T-helper 1 cell treated with Interleukin-12 subunit alpha and Interleukin-12 subunit beta and Interleukin-4 antibody, amounts not matched to agents 30 μg/mL and 1 μg/mL, for 36 hours (primary cell): Measurements from ENCODE around the gene GNG12.
A peak's percentile ranks its signal among the peaks of the same experiment; 100 is the strongest.

Experiments
- H3K27ac Mint-ChIP-seq: one replicate; pipeline ENCODE4 v1.8.0; 2021; ENCODE audit warnings: mild to moderate bottlenecking, mixed read lengths
- H3K27me3 Mint-ChIP-seq: one replicate; pipeline ENCODE4 v1.8.0; 2021; ENCODE audit warnings: low read depth, mixed read lengths
- H3K36me3 Mint-ChIP-seq: one replicate; pipeline ENCODE4 v1.8.0; 2021; ENCODE audit warnings: low read depth, mixed read lengths
- H3K4me1 Mint-ChIP-seq: one replicate; pipeline ENCODE4 v1.8.0; 2021; ENCODE audit warnings: low read depth, mixed read lengths
- H3K4me3 Mint-ChIP-seq: one replicate; pipeline ENCODE4 v1.8.0; 2021; ENCODE audit warnings: mild to moderate bottlenecking, moderate library complexity, mixed read lengths
- H3K9me3 Mint-ChIP-seq: one replicate; pipeline ENCODE4 v1.8.0; 2021; ENCODE audit warnings: mixed read lengths

The GNG12 gene

GRCh38 chr1:67851800-67852199 lies 18.5 kb upstream of the GNG12 start:
- H3K9me3 Mint-ChIP-seq: no peaks in the 10 kb centered on the region

GRCh38 chr1:67850611-67851075 lies 17.4 kb upstream of the GNG12 start:
- no peak overlapping the region for H3K4me3 Mint-ChIP-seq
- no peak overlapping the region for H3K27ac Mint-ChIP-seq
- H3K27me3 Mint-ChIP-seq: peaks cover 18% of the 10 kb centered on the region
- no peaks in the 10 kb centered on the region for H3K9me3 Mint-ChIP-seq
- no peaks in the 10 kb centered on the region for H3K4me1 Mint-ChIP-seq
- H3K36me3 Mint-ChIP-seq: no peaks in the 10 kb centered on the region

More at GRCh38 chr1:67851800-67852199, 18.5 kb upstream of the GNG12 start:
- Mint-ChIP-seq H3K27me3 (peaks cover 18% of the 10 kb centered on the region), H3K36me3 (no peaks in the 10 kb centered on the region), H3K27ac (no peak overlapping the region), H3K4me3 (no peak overlapping the region), H3K4me1 (no peaks in the 10 kb centered on the region)

- H3K9me3 Mint-ChIP-seq: no peaks in the 10 kb centered on the region
- H3K36me3 Mint-ChIP-seq: no peaks in the 10 kb centered on the region
- peaks cover 13% of the 10 kb centered on the region for H3K27me3 Mint-ChIP-seq
- no peaks in the 10 kb centered on the region for H3K4me1 Mint-ChIP-seq
- H3K4me3 Mint-ChIP-seq: no peak overlapping the region
- no peak overlapping the region for H3K27ac Mint-ChIP-seq
These were observed 16.9 kb upstream of the GNG12 start for GRCh38 chr1:67850151-67850551.

- peaks cover 17% of the 10 kb centered on the region for H3K27me3 Mint-ChIP-seq
- H3K9me3 Mint-ChIP-seq: no peaks in the 10 kb centered on the region
- no peaks in the 10 kb centered on the region for H3K4me1 Mint-ChIP-seq
- H3K27ac Mint-ChIP-seq: no peak overlapping the region
- H3K36me3 Mint-ChIP-seq: no peaks in the 10 kb centered on the region
- H3K4me3 Mint-ChIP-seq: no peak overlapping the region
These were observed 14.2 kb upstream of the GNG12 start for GRCh38 chr1:67847466-67847865.

- Mint-ChIP-seq H3K9me3 (no peaks in the 10 kb centered on the region), H3K4me1 (no peaks in the 10 kb centered on the region), H3K27me3 (peaks cover 24% of the 10 kb centered on the region), H3K27ac (no peak overlapping the region), H3K4me3 (no peak overlapping the region), H3K36me3 (no peaks in the 10 kb centered on the region)
These were observed 13.3 kb upstream of the GNG12 start for GRCh38 chr1:67846538-67846937.

DNA sequence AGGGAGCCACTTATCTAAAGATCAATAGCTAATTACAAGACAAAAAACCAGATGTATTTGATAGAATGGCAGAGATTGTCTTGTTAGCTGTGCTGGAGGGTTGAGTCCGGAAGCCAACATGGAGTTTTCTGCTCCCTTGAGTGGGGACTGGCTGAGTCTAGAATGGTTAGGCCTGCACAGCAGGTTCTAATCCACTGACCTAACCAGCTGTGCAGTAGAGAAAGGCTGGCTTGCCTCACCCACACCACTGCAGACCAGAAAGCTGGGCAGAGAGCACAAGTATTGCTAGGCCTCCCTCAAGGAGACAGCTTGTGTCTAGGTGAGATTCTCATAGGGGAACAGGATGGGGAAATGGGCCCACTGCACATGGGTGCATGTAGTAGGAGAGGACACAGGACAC lies 11.7 kb upstream of the GNG12 start:
- Mint-ChIP-seq H3K27me3 (peaks cover 38% of the 10 kb centered on the region), H3K4me3 (no peak overlapping the region), H3K9me3 (no peaks in the 10 kb centered on the region), H3K36me3 (no peaks in the 10 kb centered on the region), H3K4me1 (no peaks in the 10 kb centered on the region), H3K27ac (no peak overlapping the region)

- H3K4me3 Mint-ChIP-seq: no peak overlapping the region
- peaks cover 43% of the 10 kb centered on the region for H3K27me3 Mint-ChIP-seq
- H3K9me3 Mint-ChIP-seq: no peaks in the 10 kb centered on the region
- H3K27ac Mint-ChIP-seq: no peak overlapping the region
- no peaks in the 10 kb centered on the region for H3K4me1 Mint-ChIP-seq
- no peaks in the 10 kb centered on the region for H3K36me3 Mint-ChIP-seq
These were observed 10.5 kb upstream of the GNG12 start for GRCh38 chr1:67843746-67844145.

- Mint-ChIP-seq H3K27ac (no peak overlapping the region), H3K4me1 (no peaks in the 10 kb centered on the region), H3K36me3 (no peaks in the 10 kb centered on the region), H3K27me3 (peaks cover 43% of the 10 kb centered on the region), H3K9me3 (no peaks in the 10 kb centered on the region), H3K4me3 (no peak overlapping the region)
These were observed 10.1 kb upstream of the GNG12 start for GRCh38 chr1:67843331-67843730.

- Mint-ChIP-seq H3K4me1 (no peaks in the 10 kb centered on the region), H3K27ac (no peak overlapping the region), H3K27me3 (peaks cover 69% of the 10 kb centered on the region), H3K9me3 (no peaks in the 10 kb centered on the region), H3K4me3 (no peak overlapping the region), H3K36me3 (no peaks in the 10 kb centered on the region)
These were observed 7.2 kb upstream of the GNG12 start for GRCh38 chr1:67840449-67840848.

DNA sequence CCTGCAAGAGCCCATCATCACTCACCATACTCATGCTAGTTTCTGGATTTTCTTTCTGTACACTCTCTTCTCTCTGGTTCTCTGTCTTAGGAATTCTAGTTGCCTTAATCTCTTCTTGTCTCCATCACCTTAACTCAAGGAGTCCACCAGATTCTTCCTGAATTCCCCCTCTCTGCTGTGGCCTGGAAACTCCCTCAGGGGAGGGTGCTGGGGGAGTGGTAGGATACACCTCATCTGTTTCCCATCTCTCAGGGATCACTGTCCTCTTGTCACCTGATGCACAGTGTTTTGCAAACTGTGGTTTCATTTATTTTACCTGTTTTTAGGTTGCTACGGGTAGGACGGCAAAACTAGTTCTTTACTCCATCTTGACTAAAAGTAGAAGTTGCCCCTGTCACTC lies 6.6 kb upstream of the GNG12 start:
- H3K36me3 Mint-ChIP-seq: no peaks in the 10 kb centered on the region
- H3K4me3 Mint-ChIP-seq: no peak overlapping the region
- peaks cover 73% of the 10 kb centered on the region for H3K27me3 Mint-ChIP-seq
- H3K9me3 Mint-ChIP-seq: no peaks in the 10 kb centered on the region
- no peak overlapping the region for H3K27ac Mint-ChIP-seq
- no peaks in the 10 kb centered on the region for H3K4me1 Mint-ChIP-seq

GRCh38 chr1:67838180-67838910 lies 5.1 kb upstream of the GNG12 start:
- peaks cover 87% of the 10 kb centered on the region for H3K27me3 Mint-ChIP-seq

DNA sequence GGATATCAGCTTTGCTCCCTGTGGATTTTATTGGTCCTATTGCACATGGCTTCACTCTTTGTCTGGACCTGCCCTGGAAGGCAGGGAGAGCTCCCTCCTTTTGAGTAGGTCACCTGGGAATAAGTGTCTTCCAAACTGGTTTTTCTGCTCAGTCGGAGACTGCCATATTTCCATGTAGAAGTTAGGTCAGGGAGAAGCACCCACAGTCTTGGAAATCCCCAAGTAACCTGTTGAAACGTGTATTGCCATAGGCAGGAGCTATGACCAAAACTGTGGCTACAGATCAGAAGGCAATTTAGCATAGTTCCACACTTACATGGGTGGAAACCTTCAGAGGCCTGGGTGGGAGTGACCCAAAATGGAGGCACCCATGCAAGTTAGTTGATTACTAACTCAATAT lies 3.5 kb upstream of the GNG12 start:
- no peaks in the 10 kb centered on the region for H3K36me3 Mint-ChIP-seq
- H3K27ac Mint-ChIP-seq: no peak overlapping the region
- H3K27me3 Mint-ChIP-seq: peaks cover 88% of the 10 kb centered on the region
- no peak overlapping the region for H3K4me3 Mint-ChIP-seq
- H3K4me1 Mint-ChIP-seq: peaks cover 5% of the 10 kb centered on the region
- no peaks in the 10 kb centered on the region for H3K9me3 Mint-ChIP-seq

More at GRCh38 chr1:67838180-67838910, 5.1 kb upstream of the GNG12 start:
- Mint-ChIP-seq H3K9me3 (no peaks in the 10 kb centered on the region), H3K27ac (no peak overlapping the region), H3K4me3 (no peak overlapping the region), H3K36me3 (no peaks in the 10 kb centered on the region), H3K4me1 (no peaks in the 10 kb centered on the region)

- H3K27me3 Mint-ChIP-seq: peaks cover 88% of the 10 kb centered on the region
- no peaks in the 10 kb centered on the region for H3K9me3 Mint-ChIP-seq
- H3K36me3 Mint-ChIP-seq: no peaks in the 10 kb centered on the region
- H3K27ac Mint-ChIP-seq: no peak overlapping the region
- H3K4me3 Mint-ChIP-seq: no peak overlapping the region
- H3K4me1 Mint-ChIP-seq: peaks cover 6% of the 10 kb centered on the region
These were observed 2.6 kb upstream of the GNG12 start for GRCh38 chr1:67835663-67836452.

DNA sequence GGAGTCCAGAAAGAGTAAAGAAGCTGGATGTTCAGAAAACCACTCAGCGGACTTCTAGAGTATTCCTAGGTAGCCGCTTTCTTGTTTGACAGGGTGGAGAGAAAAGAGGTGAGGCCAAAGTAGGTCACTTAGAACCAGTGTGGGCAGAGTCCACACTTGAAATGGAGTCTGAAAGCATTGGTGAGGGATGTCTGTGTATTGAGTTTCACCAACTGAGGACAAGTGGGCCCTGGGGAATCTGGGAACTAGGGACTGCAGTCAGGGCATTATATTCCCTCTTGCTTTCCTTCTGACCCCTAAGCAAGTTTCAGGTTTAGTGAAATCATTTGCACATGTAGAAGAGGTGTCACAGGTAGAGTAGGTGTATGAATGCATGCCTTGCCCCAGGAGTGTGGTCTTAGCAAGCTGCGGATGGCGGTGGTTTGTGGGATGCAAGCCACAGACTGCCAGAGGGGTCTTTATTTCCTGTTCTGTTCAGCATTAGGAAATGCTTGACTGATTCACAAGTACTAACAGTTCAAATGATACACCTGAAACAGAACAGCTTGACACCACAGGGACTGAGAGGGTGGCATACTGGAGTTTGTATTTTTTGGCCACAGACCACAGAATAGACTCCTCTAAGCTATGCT lies 1.1 kb upstream of the GNG12 start:
- Mint-ChIP-seq H3K27ac (no peak overlapping the region), H3K4me3 (no peak overlapping the region)

GRCh38 chr1:67833602-67833940 lies 304 bp upstream of the GNG12 start:
- Mint-ChIP-seq H3K4me3 (peak overlapping the region; percentile 56), H3K27ac (no peak overlapping the region), H3K36me3 (no peaks in the 10 kb centered on the region), H3K27me3 (peaks cover 73% of the 10 kb centered on the region), H3K4me1 (peaks cover 6% of the 10 kb centered on the region), H3K9me3 (no peaks in the 10 kb centered on the region)

More for the DNA sequence above, 1.1 kb upstream of the GNG12 start:
- peaks cover 6% of the 10 kb centered on the region for H3K4me1 Mint-ChIP-seq
- H3K36me3 Mint-ChIP-seq: no peaks in the 10 kb centered on the region
- H3K27me3 Mint-ChIP-seq: peaks cover 77% of the 10 kb centered on the region
- no peaks in the 10 kb centered on the region for H3K9me3 Mint-ChIP-seq
